Measurements from ENCODE around the gene TERT.

The TERT gene

GRCh38 chr5:1223278-1223670 is 71.6 kb downstream of the TERT start:
- Histone ChIP-seq H3K9me3 (ENCODE audit: insufficient read depth, low read length) (no peaks in the 10 kb centered on the region), H3K9ac (ENCODE audit: low read length) (no peak overlapping the region), H3K27ac (ENCODE audit: low read depth, low read length) (no peak overlapping the region), H3K9me2 (replicated peaks; ENCODE audit: insufficient read depth, low read length) (no peaks in the 10 kb centered on the region), H3K36me3 (ENCODE audit: low read length) (no peaks in the 10 kb centered on the region), H3K79me2 (ENCODE audit: insufficient read depth, low read length) (no peaks in the 10 kb centered on the region), H3K4me2 (ENCODE audit: low read depth, low read length, poor library complexity, severe bottlenecking) (no peak overlapping the region), H3K27me3 (ENCODE audit: low read length) (no peaks in the 10 kb centered on the region), H2AFZ (ENCODE audit: low read depth, low read length, severe bottlenecking) (no peak overlapping the region), H4K20me1 (ENCODE audit: low read depth, low read length) (no peaks in the 10 kb centered on the region), H3F3A (ENCODE audit: insufficient read depth) (no peaks in the 10 kb centered on the region), H3K4me3 (ENCODE audit: insufficient read depth, low read length, poor library complexity, severe bottlenecking) (no peak overlapping the region)
- TF ChIP-seq EZH2phosphoT487 (conservative IDR thresholded peaks at IDR 0.05; ENCODE audit: low read length) (no peak), CTCF (IDR thresholded peaks at IDR 0.05; ENCODE audit: insufficient read depth, low read length, poor library complexity, severe bottlenecking) (no peak)

GRCh38 chr5:1222621-1223277 is 72.1 kb downstream of the TERT start:
- Histone ChIP-seq H3K9me2 (replicated peaks; ENCODE audit: insufficient read depth, low read length) (no peaks in the 10 kb centered on the region), H3K27me3 (ENCODE audit: low read length) (no peaks in the 10 kb centered on the region)

GRCh38 chr5:1222147-1222546 is 72.7 kb downstream of the TERT start:
- H3K27me3 ChIP-seq (ENCODE audit: low read length), result no peaks in the 10 kb centered on the region
- no peaks in the 10 kb centered on the region for H3F3A ChIP-seq (ENCODE audit: insufficient read depth)
- no peaks in the 10 kb centered on the region for H3K79me2 ChIP-seq (ENCODE audit: insufficient read depth, low read length)
- H3K9me2 ChIP-seq (replicated peaks; ENCODE audit: insufficient read depth, low read length), result no peaks in the 10 kb centered on the region
- no peak overlapping the region for H3K9ac ChIP-seq (ENCODE audit: low read length)
- TF ChIP-seq EZH2phosphoT487 (conservative IDR thresholded peaks at IDR 0.05; ENCODE audit: low read length) (no peak), CTCF (IDR thresholded peaks at IDR 0.05; ENCODE audit: insufficient read depth, low read length, poor library complexity, severe bottlenecking) (no peak)
- H3K9me3 ChIP-seq (ENCODE audit: insufficient read depth, low read length), result no peaks in the 10 kb centered on the region
- no peak overlapping the region for H2AFZ ChIP-seq (ENCODE audit: low read depth, low read length, severe bottlenecking)
- H3K27ac ChIP-seq (ENCODE audit: low read depth, low read length), result no peak overlapping the region
- H3K4me2 ChIP-seq (ENCODE audit: low read depth, low read length, poor library complexity, severe bottlenecking), result no peak overlapping the region
- no peak overlapping the region for H3K4me3 ChIP-seq (ENCODE audit: insufficient read depth, low read length, poor library complexity, severe bottlenecking)
- H4K20me1 ChIP-seq (ENCODE audit: low read depth, low read length), result no peaks in the 10 kb centered on the region
- no peaks in the 10 kb centered on the region for H3K36me3 ChIP-seq (ENCODE audit: low read length)

More at GRCh38 chr5:1222621-1223277, 72.1 kb downstream of the TERT start:
- no peaks in the 10 kb centered on the region for H4K20me1 ChIP-seq (ENCODE audit: low read depth, low read length)
- H3K36me3 ChIP-seq (ENCODE audit: low read length), result no peaks in the 10 kb centered on the region
- no peak overlapping the region for H3K27ac ChIP-seq (ENCODE audit: low read depth, low read length)
- H3K9me3 ChIP-seq (ENCODE audit: insufficient read depth, low read length), result no peaks in the 10 kb centered on the region
- no peak overlapping the region for H3K4me3 ChIP-seq (ENCODE audit: insufficient read depth, low read length, poor library complexity, severe bottlenecking)
- H3K9ac ChIP-seq (ENCODE audit: low read length), result no peak overlapping the region
- H3K4me2 ChIP-seq (ENCODE audit: low read depth, low read length, poor library complexity, severe bottlenecking), result no peak overlapping the region
- no peak for TF ChIP-seq CTCF (IDR thresholded peaks at IDR 0.05; ENCODE audit: insufficient read depth, low read length, poor library complexity, severe bottlenecking)
- TF ChIP-seq EZH2phosphoT487 (conservative IDR thresholded peaks at IDR 0.05; ENCODE audit: low read length), result no peak
- H3F3A ChIP-seq (ENCODE audit: insufficient read depth), result no peaks in the 10 kb centered on the region
- no peak overlapping the region for H2AFZ ChIP-seq (ENCODE audit: low read depth, low read length, severe bottlenecking)
- H3K79me2 ChIP-seq (ENCODE audit: insufficient read depth, low read length), result no peaks in the 10 kb centered on the region
